ENCODE results near the gene STK38.
"Not testable (repeated sequence)": the region's sequence is repeated elsewhere in the genome, so short reads cannot be mapped to it uniquely, and the experiment has no call there.

STK38 gene

GRCh38 chr6:36578030-36578429, 30.8 kb upstream of the STK38 start:
- no peak overlapping the region for H3K27ac ChIP-seq (ENCODE audit: low read length)

GRCh38 chr6:36577301-36577700, 30.0 kb upstream of the STK38 start:
- Histone ChIP-seq H3K36me3 (replicated peaks; ENCODE audit: low read depth, low read length) (no peaks in the 10 kb centered on the region), H2AFZ (ENCODE audit: low read depth, low read length) (no peak overlapping the region), H3K27ac (ENCODE audit: low read length) (no peak overlapping the region), H3K4me3 (ENCODE audit: low read length) (no peak overlapping the region), H3K4me1 (ENCODE audit: low read length) (peaks cover 7% of the 10 kb centered on the region; the same call in 1 of the 2 replicates), H4K20me1 (ENCODE audit: insufficient read depth, low read length) (no peaks in the 10 kb centered on the region), H3K9me3 (ENCODE audit: insufficient read depth, low read length) (no peaks in the 10 kb centered on the region), H3K4me2 (ENCODE audit: low read length) (no peak overlapping the region), H3K9ac (ENCODE audit: low read length) (no peak overlapping the region), H3K79me2 (ENCODE audit: low read length) (no peaks in the 10 kb centered on the region), H3K27me3 (ENCODE audit: low read depth, low read length) (no peaks in the 10 kb centered on the region)
- TF ChIP-seq CTCF (IDR thresholded peaks at IDR 0.05; ENCODE audit: low read depth, low read length), result no peak
- no peak for TF ChIP-seq EZH2phosphoT487 (IDR thresholded peaks at IDR 0.05; ENCODE audit: low read depth)

More at GRCh38 chr6:36578030-36578429, 30.8 kb upstream of the STK38 start:
- 0 out of 2 replicates have a peak, but pooled peaks cover 5% of the 10 kb centered on the region for H3K27me3 ChIP-seq (ENCODE audit: low read depth, low read length)
- H3K9me3 ChIP-seq (ENCODE audit: insufficient read depth, low read length), result no peaks in the 10 kb centered on the region
- H3K79me2 ChIP-seq (ENCODE audit: low read length), result no peaks in the 10 kb centered on the region
- H4K20me1 ChIP-seq (ENCODE audit: insufficient read depth, low read length), result no peaks in the 10 kb centered on the region
- no peak overlapping the region for H3K4me3 ChIP-seq (ENCODE audit: low read length)
- peaks cover 7% of the 10 kb centered on the region; the same call in 1 of the 2 replicates for H3K4me1 ChIP-seq (ENCODE audit: low read length)
- H3K36me3 ChIP-seq (replicated peaks; ENCODE audit: low read depth, low read length), result no peaks in the 10 kb centered on the region
- no peak overlapping the region for H3K4me2 ChIP-seq (ENCODE audit: low read length)
- TF ChIP-seq CTCF (IDR thresholded peaks at IDR 0.05; ENCODE audit: low read depth, low read length) (no peak), EZH2phosphoT487 (IDR thresholded peaks at IDR 0.05; ENCODE audit: low read depth) (no peak)
- H2AFZ ChIP-seq (ENCODE audit: low read depth, low read length), result no peak overlapping the region
- H3K9ac ChIP-seq (ENCODE audit: low read length), result no peak overlapping the region

- no peak overlapping the region for H3K4me3 ChIP-seq (ENCODE audit: low read length)
- TF ChIP-seq CTCF (IDR thresholded peaks at IDR 0.05; ENCODE audit: low read depth, low read length), result no peak
- no peak for TF ChIP-seq EZH2phosphoT487 (IDR thresholded peaks at IDR 0.05; ENCODE audit: low read depth)
- peaks cover 7% of the 10 kb centered on the region; the same call in 1 of the 2 replicates for H3K4me1 ChIP-seq (ENCODE audit: low read length)
- no peaks in the 10 kb centered on the region for H3K36me3 ChIP-seq (replicated peaks; ENCODE audit: low read depth, low read length)
- no peaks in the 10 kb centered on the region for H3K79me2 ChIP-seq (ENCODE audit: low read length)
- H3K27ac ChIP-seq (ENCODE audit: low read length), result no peak overlapping the region
- H4K20me1 ChIP-seq (ENCODE audit: insufficient read depth, low read length), result no peaks in the 10 kb centered on the region
- H3K27me3 ChIP-seq (ENCODE audit: low read depth, low read length), result no peaks in the 10 kb centered on the region
- H3K9me3 ChIP-seq (ENCODE audit: insufficient read depth, low read length), result no peaks in the 10 kb centered on the region
- H3K4me2 ChIP-seq (ENCODE audit: low read length), result no peak overlapping the region
- no peak overlapping the region for H2AFZ ChIP-seq (ENCODE audit: low read depth, low read length)
- no peak overlapping the region for H3K9ac ChIP-seq (ENCODE audit: low read length)
These were observed 29.3 kb upstream of the STK38 start for GRCh38 chr6:36576578-36576977.

GRCh38 chr6:36574679-36575078, 27.4 kb upstream of the STK38 start:
- Histone ChIP-seq H2AFZ (ENCODE audit: low read depth, low read length) (no peak overlapping the region), H3K36me3 (replicated peaks; ENCODE audit: low read depth, low read length) (no peaks in the 10 kb centered on the region), H3K4me3 (ENCODE audit: low read length) (no peak overlapping the region), H3K4me2 (ENCODE audit: low read length) (no peak overlapping the region), H3K9me3 (ENCODE audit: insufficient read depth, low read length) (no peaks in the 10 kb centered on the region), H3K79me2 (ENCODE audit: low read length) (no peaks in the 10 kb centered on the region), H3K4me1 (ENCODE audit: low read length) (peaks cover 12% of the 10 kb centered on the region), H3K27ac (ENCODE audit: low read length) (no peak overlapping the region), H3K9ac (ENCODE audit: low read length) (no peak overlapping the region), H3K27me3 (ENCODE audit: low read depth, low read length) (no peaks in the 10 kb centered on the region), H4K20me1 (ENCODE audit: insufficient read depth, low read length) (no peaks in the 10 kb centered on the region)
- no peak for TF ChIP-seq CTCF (IDR thresholded peaks at IDR 0.05; ENCODE audit: low read depth, low read length)
- no peak for TF ChIP-seq EZH2phosphoT487 (IDR thresholded peaks at IDR 0.05; ENCODE audit: low read depth)

- H4K20me1 ChIP-seq (ENCODE audit: insufficient read depth, low read length); H3K4me2 ChIP-seq (ENCODE audit: low read length); H3K27ac ChIP-seq (ENCODE audit: low read length); H3K79me2 ChIP-seq (ENCODE audit: low read length); H2AFZ ChIP-seq (ENCODE audit: low read depth, low read length); H3K36me3 ChIP-seq (replicated peaks; ENCODE audit: low read depth, low read length); H3K9ac ChIP-seq (ENCODE audit: low read length); H3K4me3 ChIP-seq (ENCODE audit: low read length); H3K9me3 ChIP-seq (ENCODE audit: insufficient read depth, low read length); H3K27me3 ChIP-seq (ENCODE audit: low read depth, low read length): not testable (repeated sequence)
- peaks cover 13% of the 10 kb centered on the region for H3K4me1 ChIP-seq (ENCODE audit: low read length)
These were observed 25.4 kb upstream of the STK38 start for GRCh38 chr6:36572353-36573311.

Measured in OCI-LY3 (cell line).